Activated CD8-positive, alpha-beta T cell treated with anti-CD3 and anti-CD28 coated beads, Interleukin-2, amount 10 ng/mL, durations not matched to agents 7 days and 5 days (primary cell): ENCODE results near the gene SEC16B. TPM values are rescaled to one million over a fixed set of nuclear protein-coding genes. Genes with fewer than 3 reads are reported as not detected.

Experiments used
- ATAC-seq: fragments of 150-1000 bp; cut with Tn5 transposase; one replicate; pipeline ENCODE4 v1.10.0; 2021; ENCODE audit warnings: moderate library complexity
- CTCF ChIA-PET: fragments of 350-600 bp; sonication (Branson Sonifier 250); formaldehyde crosslinking; loops from one replicate; lab custom pipeline; 2021; ENCODE audit warnings: antibody characterized with exemption; lab: Charles Lee
- POLR2A ChIA-PET: fragments of 350-600 bp; sonication (Branson Sonifier 250); formaldehyde crosslinking; loops from one replicate; lab custom pipeline; 2021; ENCODE audit warnings: antibody characterized with exemption; lab: Charles Lee
- DNase-seq: peaks from one replicate; pipeline ENCODE4 v3.0.0-alpha.2; 2020
- H3K27ac Mint-ChIP-seq: one replicate; pipeline ENCODE4 v1.8.0; 2021; ENCODE audit warnings: mild to moderate bottlenecking, mixed read lengths
- H3K27me3 Mint-ChIP-seq: one replicate; pipeline ENCODE4 v1.8.0; 2021; ENCODE audit warnings: low read depth, mixed read lengths
- H3K36me3 Mint-ChIP-seq: one replicate; pipeline ENCODE4 v1.8.0; 2021; ENCODE audit warnings: low read depth, mixed read lengths
- H3K4me1 Mint-ChIP-seq: one replicate; pipeline ENCODE4 v1.8.0; 2021; ENCODE audit warnings: low read depth, mixed read lengths
- H3K4me3 Mint-ChIP-seq: one replicate; pipeline ENCODE4 v1.8.0; 2021; ENCODE audit warnings: mild to moderate bottlenecking, mixed read lengths
- H3K9me3 Mint-ChIP-seq: one replicate; pipeline ENCODE4 v1.8.0; 2022; ENCODE audit warnings: mixed read lengths; ENCODE audit not compliant: insufficient read depth
- total RNA-seq, 2 experiments: library from RNA; stranded (reverse); gene quantifications; one replicate each; pipeline ENCODE4 v1.2.3, GENCODE V29; 2021

SEC16B gene
- total RNA-seq, 2 experiments from 2014 or later: not detected

DNA sequence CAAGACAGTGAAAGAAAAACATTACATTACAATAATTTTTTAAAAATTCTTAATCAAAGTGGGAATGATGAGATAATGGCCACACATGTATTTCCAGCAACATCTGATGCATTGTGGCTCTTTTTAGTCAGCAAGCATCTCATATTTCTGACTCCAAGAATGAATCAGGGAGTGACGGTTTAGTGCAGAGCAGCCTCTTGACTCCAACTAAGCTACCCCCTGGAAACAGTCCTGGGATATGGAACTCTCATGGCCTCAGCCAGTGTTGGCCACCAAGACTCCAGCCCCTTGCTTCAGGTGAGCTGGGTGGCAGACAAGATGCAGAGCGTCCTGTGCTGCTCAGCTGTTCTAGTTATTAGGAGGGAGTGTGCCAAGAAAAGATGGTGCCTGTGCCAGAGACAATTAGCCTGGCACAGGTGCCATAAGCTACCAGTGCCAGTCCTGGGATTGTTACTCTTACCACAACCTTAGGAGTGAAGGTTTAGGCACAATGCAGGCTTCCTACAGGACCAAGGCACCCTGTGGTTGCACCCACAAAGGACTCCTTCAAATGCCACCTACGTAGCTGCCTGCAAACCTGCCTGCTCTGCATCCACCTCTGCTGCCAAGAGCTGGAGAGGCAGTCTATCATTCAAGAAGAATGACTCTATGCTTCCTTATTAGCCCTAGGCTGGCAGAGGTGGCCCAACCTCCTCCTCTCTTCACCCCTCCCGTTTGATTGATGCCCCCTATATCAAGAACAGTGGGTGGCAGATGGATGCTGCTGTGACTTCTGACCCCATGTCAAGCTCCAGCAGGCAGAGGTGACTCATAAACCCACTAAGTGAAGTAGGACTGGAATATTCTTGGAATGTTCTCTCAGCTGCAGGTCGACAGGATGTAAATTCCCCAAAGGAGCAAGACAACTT lies 6.0 kb upstream of the SEC16B start:
- Mint-ChIP-seq H3K4me3 (no peak overlapping the region), H3K36me3 (no peaks in the 10 kb centered on the region), H3K27ac (no peak overlapping the region), H3K4me1 (no peaks in the 10 kb centered on the region), H3K27me3 (no peaks in the 10 kb centered on the region), H3K9me3 (no peaks in the 10 kb centered on the region)
- ATAC-seq (no peak), DNase-seq (no peak)
- CTCF ChIA-PET: no interaction called here
- POLR2A ChIA-PET: no interaction called here

DNA sequence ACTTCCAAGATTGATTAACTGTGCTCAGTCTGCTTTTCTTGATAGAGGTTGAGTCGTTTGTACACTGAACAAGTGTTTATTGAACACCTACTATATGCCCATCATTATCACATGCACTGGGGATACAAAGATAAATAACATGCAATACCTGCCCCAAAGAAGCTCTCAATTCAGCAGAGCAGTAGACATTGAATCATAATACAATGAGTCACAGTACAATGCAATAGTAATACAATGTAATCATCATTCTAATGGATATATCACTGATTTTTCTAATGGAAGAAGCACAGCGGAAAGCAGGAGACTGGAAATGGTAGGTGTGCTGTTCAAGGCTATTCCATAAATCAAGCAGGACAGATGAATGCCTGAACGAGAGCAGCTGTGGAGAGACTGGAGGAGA lies 3.7 kb upstream of the SEC16B start:
- Mint-ChIP-seq H3K27me3 (no peaks in the 10 kb centered on the region), H3K4me1 (no peaks in the 10 kb centered on the region), H3K9me3 (no peaks in the 10 kb centered on the region), H3K4me3 (no peak overlapping the region), H3K27ac (no peak overlapping the region), H3K36me3 (no peaks in the 10 kb centered on the region)
- ChIA-PET CTCF (no interaction called here), POLR2A (no interaction called here)
- DNase-seq (no peak), ATAC-seq (no peak)

DNA sequence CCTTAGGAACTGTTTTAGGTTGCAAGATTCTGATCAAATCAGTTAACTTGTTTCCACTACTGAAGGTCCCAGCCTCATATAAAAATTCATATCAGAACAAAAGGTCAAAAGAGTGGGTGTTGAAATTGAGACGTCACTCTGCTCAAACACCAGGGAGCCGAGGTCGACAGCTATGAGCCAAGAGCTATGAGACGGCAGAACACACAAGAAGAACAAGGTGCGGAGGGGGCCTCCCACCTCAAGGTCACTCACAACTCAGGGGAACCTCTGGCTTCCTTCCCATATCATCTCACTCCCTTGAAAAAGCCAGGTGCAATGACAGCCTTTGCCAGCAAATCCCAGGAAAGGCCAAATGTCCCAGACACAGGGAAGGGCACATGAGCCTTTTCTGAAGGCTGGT lies 749 bp downstream of the SEC16B start:
- ChIA-PET CTCF (no interaction called here), POLR2A (no interaction called here)
- ATAC-seq: no peak
- Mint-ChIP-seq H3K36me3 (no peaks in the 10 kb centered on the region), H3K27ac (no peak overlapping the region), H3K4me1 (no peaks in the 10 kb centered on the region), H3K9me3 (no peaks in the 10 kb centered on the region), H3K4me3 (no peak overlapping the region), H3K27me3 (no peaks in the 10 kb centered on the region)
- DNase-seq: no peak

DNA sequence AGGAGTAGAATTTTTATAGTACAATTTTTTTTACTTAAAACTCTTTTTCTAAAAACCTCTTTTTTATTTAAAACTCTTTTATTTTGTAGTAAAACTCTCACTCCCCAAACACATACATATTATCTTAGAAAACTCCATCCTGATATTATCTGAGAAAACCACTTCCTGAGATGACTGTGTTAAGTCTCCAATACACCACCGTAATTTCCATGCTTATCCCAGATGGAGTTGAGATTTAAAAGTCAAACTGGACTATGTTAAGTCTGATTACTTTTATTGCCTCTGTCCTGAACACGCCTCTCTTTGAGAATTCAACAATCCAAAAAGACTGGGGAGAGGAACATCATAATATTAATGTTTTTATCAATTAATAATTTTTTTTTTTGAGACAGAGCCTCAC lies 3.7 kb downstream of the SEC16B start:
- H3K4me3 Mint-ChIP-seq: no peak overlapping the region
- ATAC-seq (no peak), DNase-seq (no peak)
- POLR2A ChIA-PET: no interaction called here
- no peaks in the 10 kb centered on the region for H3K9me3 Mint-ChIP-seq
- H3K27me3 Mint-ChIP-seq: no peaks in the 10 kb centered on the region
- H3K36me3 Mint-ChIP-seq: no peaks in the 10 kb centered on the region
- H3K27ac Mint-ChIP-seq: no peak overlapping the region
- H3K4me1 Mint-ChIP-seq: no peaks in the 10 kb centered on the region
- CTCF ChIA-PET: no interaction called here

DNA sequence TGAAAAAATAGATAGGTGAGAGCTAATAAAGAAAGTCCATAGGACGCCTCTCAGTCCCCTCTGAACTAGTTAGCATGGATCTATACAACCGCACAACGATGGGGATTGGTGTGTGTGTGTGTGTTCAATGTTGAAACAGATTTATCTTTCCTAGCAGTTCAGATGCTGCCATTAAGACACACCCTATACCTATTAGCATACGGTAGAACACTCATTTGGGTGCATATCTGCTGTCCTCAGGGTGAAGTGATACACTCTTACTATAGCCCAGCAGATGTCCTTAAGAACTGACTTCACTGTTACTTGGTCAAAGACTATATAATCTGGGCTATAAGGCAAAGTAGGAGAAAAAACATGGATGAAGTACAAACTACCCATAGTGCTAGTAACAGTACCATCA lies 4.6 kb downstream of the SEC16B start:
- H3K4me3 Mint-ChIP-seq: no peak overlapping the region
- H3K27me3 Mint-ChIP-seq: no peaks in the 10 kb centered on the region
- no peaks in the 10 kb centered on the region for H3K36me3 Mint-ChIP-seq
- H3K4me1 Mint-ChIP-seq: no peaks in the 10 kb centered on the region
- DNase-seq (no peak), ATAC-seq (no peak)
- H3K9me3 Mint-ChIP-seq: no peaks in the 10 kb centered on the region
- H3K27ac Mint-ChIP-seq: no peak overlapping the region
- POLR2A ChIA-PET: no interaction called here
- CTCF ChIA-PET: no interaction called here

- ChIA-PET CTCF (no interaction called here), POLR2A (no interaction called here)
- DNase-seq: no peak
- ATAC-seq: no peak
- Mint-ChIP-seq H3K27ac (no peak overlapping the region), H3K36me3 (no peaks in the 10 kb centered on the region), H3K27me3 (no peaks in the 10 kb centered on the region), H3K4me3 (no peak overlapping the region), H3K4me1 (no peaks in the 10 kb centered on the region), H3K9me3 (no peaks in the 10 kb centered on the region)
These were observed 5.5 kb downstream of the SEC16B start for GRCh38 chr1:177964336-177964735.

DNA sequence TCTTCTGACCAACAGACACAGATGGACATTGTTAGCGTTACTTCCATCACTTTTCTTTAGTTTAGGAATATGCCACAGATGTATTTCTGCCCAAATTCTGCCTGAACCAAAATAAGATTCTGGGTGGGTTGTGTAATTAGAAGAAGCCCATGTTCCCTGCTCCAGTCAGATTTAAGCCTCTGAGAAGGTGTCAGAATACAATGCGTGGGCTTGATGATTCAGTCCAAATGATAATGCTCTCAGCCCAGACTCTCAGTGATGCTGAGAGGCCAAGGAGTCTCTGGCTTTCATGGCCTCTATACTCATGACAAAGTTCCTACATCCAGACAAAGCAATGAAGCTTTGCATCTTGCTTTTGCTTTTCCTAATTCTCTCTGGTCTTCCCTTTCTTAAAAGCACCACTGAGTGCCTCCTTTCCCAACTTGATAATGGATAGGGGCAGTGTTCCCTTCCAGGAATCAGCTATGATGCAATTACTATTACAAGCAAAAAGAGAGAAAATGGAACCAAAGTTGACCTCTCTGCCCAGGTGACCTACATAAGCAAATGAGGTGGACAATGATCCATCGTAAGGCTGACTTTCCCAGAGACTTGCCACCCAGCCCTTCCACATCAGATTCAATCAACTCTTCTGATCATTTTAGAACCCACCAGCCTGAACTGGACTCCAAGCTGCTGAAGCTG lies 8.8 kb downstream of the SEC16B start:
- no peaks in the 10 kb centered on the region for H3K9me3 Mint-ChIP-seq
- H3K36me3 Mint-ChIP-seq: no peaks in the 10 kb centered on the region
- H3K4me3 Mint-ChIP-seq: no peak overlapping the region
- no peaks in the 10 kb centered on the region for H3K27me3 Mint-ChIP-seq
- ATAC-seq: no peak
- H3K27ac Mint-ChIP-seq: no peak overlapping the region
- ChIA-PET POLR2A (no interaction called here), CTCF (interaction anchor here (0.8 kb wide), 1 partner anchor 78 kb away, joined by 3 read pairs; no protein-coding TSS in a partner anchor)
- H3K4me1 Mint-ChIP-seq: no peaks in the 10 kb centered on the region
- DNase-seq: no peak

- ATAC-seq (no peak), DNase-seq (no peak)
- Mint-ChIP-seq H3K4me3 (no peak overlapping the region), H3K9me3 (no peaks in the 10 kb centered on the region), H3K4me1 (no peaks in the 10 kb centered on the region), H3K27ac (no peak overlapping the region), H3K27me3 (no peaks in the 10 kb centered on the region), H3K36me3 (no peaks in the 10 kb centered on the region)
- ChIA-PET CTCF (no interaction called here), POLR2A (no interaction called here)
These were observed 9.9 kb downstream of the SEC16B start for GRCh38 chr1:177959811-177960515.

GRCh38 chr1:177958092-177958491 lies 11.8 kb downstream of the SEC16B start:
- H3K36me3 Mint-ChIP-seq: no peaks in the 10 kb centered on the region
- DNase-seq: no peak
- CTCF ChIA-PET: interaction anchor here (1.1 kb wide), 1 partner anchor 12 kb away, joined by 3 read pairs; no protein-coding TSS in a partner anchor
- H3K9me3 Mint-ChIP-seq: no peaks in the 10 kb centered on the region
- no peak overlapping the region for H3K4me3 Mint-ChIP-seq
- POLR2A ChIA-PET: no interaction called here
- no peaks in the 10 kb centered on the region for H3K27me3 Mint-ChIP-seq
- no peaks in the 10 kb centered on the region for H3K4me1 Mint-ChIP-seq
- no peak for ATAC-seq
- H3K27ac Mint-ChIP-seq: no peak overlapping the region

- ATAC-seq (no peak), DNase-seq (no peak)
- H3K9me3 Mint-ChIP-seq: no peaks in the 10 kb centered on the region
- H3K36me3 Mint-ChIP-seq: no peaks in the 10 kb centered on the region
- no peaks in the 10 kb centered on the region for H3K4me1 Mint-ChIP-seq
- ChIA-PET POLR2A (no interaction called here), CTCF (no interaction called here)
- no peaks in the 10 kb centered on the region for H3K27me3 Mint-ChIP-seq
- H3K27ac Mint-ChIP-seq: no peak overlapping the region
- H3K4me3 Mint-ChIP-seq: no peak overlapping the region
These were observed 15.8 kb downstream of the SEC16B start for GRCh38 chr1:177954076-177954475.

DNA sequence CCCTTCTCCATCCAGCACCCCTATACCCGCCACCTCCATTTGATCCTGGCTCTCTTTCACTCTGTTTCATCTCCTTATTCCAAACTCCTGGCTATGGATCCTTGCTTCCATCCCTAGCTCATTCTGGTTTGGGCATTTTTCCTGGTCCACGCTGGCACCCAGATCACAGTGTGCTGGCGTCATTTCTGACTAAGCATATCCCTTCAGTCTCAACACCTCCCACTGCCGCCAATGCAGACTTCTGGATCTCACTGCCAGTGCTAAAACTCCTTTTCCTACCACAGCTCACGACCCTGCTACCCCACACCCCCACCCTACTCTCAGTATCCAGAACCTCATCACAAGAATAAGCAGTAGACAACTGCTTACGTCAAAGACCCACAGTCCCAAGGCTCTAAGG lies 16.3 kb downstream of the SEC16B start:
- Mint-ChIP-seq H3K4me3 (no peak overlapping the region), H3K4me1 (no peaks in the 10 kb centered on the region), H3K36me3 (no peaks in the 10 kb centered on the region), H3K27ac (no peak overlapping the region), H3K27me3 (no peaks in the 10 kb centered on the region), H3K9me3 (no peaks in the 10 kb centered on the region)
- no peak for ATAC-seq
- ChIA-PET POLR2A (no interaction called here), CTCF (no interaction called here)
- no peak for DNase-seq

DNA sequence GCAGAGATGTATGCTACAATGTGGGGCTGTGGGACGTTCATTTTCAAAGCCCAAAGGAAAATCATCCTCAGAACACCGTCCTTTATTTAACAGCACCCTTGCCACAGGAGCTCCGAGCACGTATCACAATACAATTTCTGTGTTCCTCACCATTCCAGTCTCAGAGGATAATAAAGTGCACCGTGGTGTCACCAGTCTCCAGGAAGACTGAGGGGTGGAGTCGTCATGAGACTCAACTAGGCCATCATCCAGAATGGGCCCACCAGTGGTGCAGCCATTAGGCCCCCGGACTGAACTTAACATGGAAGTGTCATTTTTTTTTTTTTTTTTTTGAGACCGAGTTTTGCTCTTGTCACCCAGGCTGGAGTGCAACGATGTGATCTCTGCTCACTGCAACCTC lies 17.2 kb downstream of the SEC16B start:
- no peak overlapping the region for H3K27ac Mint-ChIP-seq
- H3K27me3 Mint-ChIP-seq: no peaks in the 10 kb centered on the region
- no peak overlapping the region for H3K4me3 Mint-ChIP-seq
- H3K36me3 Mint-ChIP-seq: no peaks in the 10 kb centered on the region
- ChIA-PET POLR2A (no interaction called here), CTCF (no interaction called here)
- no peak for DNase-seq
- no peaks in the 10 kb centered on the region for H3K4me1 Mint-ChIP-seq
- no peak for ATAC-seq
- H3K9me3 Mint-ChIP-seq: no peaks in the 10 kb centered on the region
